Thoracic aorta (tissue), 2 donors: Measurements from ENCODE around the gene MX1. TPM values are rescaled to one million over a fixed set of nuclear protein-coding genes. Genes with fewer than 3 reads are reported as not detected.

ENCODE experiments used
- ATAC-seq: fragments of 150-250 bp; one replicate; pipeline ENCODE4 v1.8.0; 2017; ENCODE audit warnings: low read depth; ENCODE audit not compliant: insufficient number of reproducible peaks, low FRiP score
- DNase-seq: peaks from one replicate; pipeline ENCODE4 v3.0.0-alpha.2; 2020; ENCODE audit warnings: low spot score
- H3K27ac ChIP-seq, 2 donors: fragments of 200-600 bp; sonication (generic); 1 replicate in 1 of 2; 2 replicates in 1 of 2; pipeline ENCODE4 v1.5.1; 2016; ENCODE audit warnings: mild to moderate bottlenecking in 2 of 2, moderate library complexity in 2 of 2
- H3K27me3 ChIP-seq: fragments of 200-600 bp; sonication (generic); replicated peaks from 2 replicates; pipeline ENCODE4 v1.6.0; 2016; ENCODE audit warnings: mild to moderate bottlenecking; ENCODE audit not compliant: insufficient read depth
- H3K36me3 ChIP-seq: fragments of 200-600 bp; sonication (generic); one replicate; pipeline ENCODE4 v1.5.1; 2016
- H3K4me1 ChIP-seq, 2 donors: fragments of 200-600 bp; sonication (generic); 1 replicate in 1 of 2; 2 replicates in 1 of 2; pipeline versions ENCODE4 v1.5.1 to v1.6.0; 2016; ENCODE audit warnings: low read depth in 2 of 2, mild to moderate bottlenecking in 1 of 2; ENCODE audit not compliant: control insufficient read depth in 1 of 2
- H3K4me3 ChIP-seq: fragments of 200-600 bp; sonication (generic); 2 replicates; pipeline ENCODE4 v1.5.1; 2016; ENCODE audit warnings: mild to moderate bottlenecking
- H3K9me3 ChIP-seq: fragments of 200-600 bp; sonication (generic); 2 replicates; pipeline ENCODE4 v1.5.1; 2016
- CTCF ChIP-seq: fragments of 200-600 bp; sonication (generic); IDR thresholded peaks from one replicate; pipeline ENCODE4 v1.5.1; 2019; ENCODE audit warnings: antibody characterized with exemption
- total RNA-seq, 2 donors: library from RNA; depleted of rRNA; stranded (reverse); fragments of >200 nt; gene quantifications; one replicate each; pipeline versions ENCODE4 v1.1.0 to v1.2.3, GENCODE V29; 2016

MX1 gene
- total RNA-seq, 2 donors from 2014 or later, result 60.0 to 79.9 TPM

- no peak for TF ChIP-seq CTCF
- no peaks in the 10 kb centered on the region for H3K27me3 ChIP-seq
- no peak overlapping the region for H3K27ac ChIP-seq
- H3K36me3 ChIP-seq, result peaks cover 54% of the 10 kb centered on the region
- no peaks in the 10 kb centered on the region for H3K4me1 ChIP-seq
- H3K4me3 ChIP-seq, result no peak overlapping the region
- ATAC-seq, result no peak
- DNase-seq, result no peak
- H3K9me3 ChIP-seq, result no peaks in the 10 kb centered on the region
These were observed 21.3 kb downstream of the MX1 start for GRCh38 chr21:41447356-41447755.

DNA sequence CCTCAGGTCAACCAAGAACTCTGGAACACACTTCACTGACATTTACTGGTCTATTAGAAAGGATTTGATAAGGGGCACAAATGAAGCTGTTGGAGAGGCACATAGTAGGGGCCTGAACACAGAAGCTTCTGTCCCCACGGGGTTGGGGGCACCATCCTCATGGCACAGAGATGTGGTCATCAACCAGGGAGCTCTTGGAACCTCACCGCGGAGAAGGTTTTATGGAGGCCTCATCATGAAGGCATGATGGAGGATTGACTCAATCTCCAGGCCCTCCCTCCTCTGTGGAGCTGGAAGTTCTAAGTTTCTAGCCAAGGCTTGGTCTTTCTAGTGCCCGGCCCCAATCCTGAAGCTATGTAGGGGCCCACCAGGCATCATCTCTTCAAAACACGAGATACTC is 23.6 kb downstream of the MX1 start:
- Histone ChIP-seq H3K36me3 (peaks cover 58% of the 10 kb centered on the region), H3K27me3 (no peaks in the 10 kb centered on the region), H3K4me1 (no peaks in the 10 kb centered on the region), H3K9me3 (no peaks in the 10 kb centered on the region), H3K27ac (no peak overlapping the region), H3K4me3 (no peak overlapping the region)
- no peak for TF ChIP-seq CTCF
- DNase-seq (no peak), ATAC-seq (no peak)

GRCh38 chr21:41451753-41452676 is 26.0 kb downstream of the MX1 start:
- H3K36me3 ChIP-seq, result peaks cover 54% of the 10 kb centered on the region
- no peak overlapping the region for H3K4me3 ChIP-seq
- TF ChIP-seq CTCF, result no peak
- DNase-seq, result no peak
- H3K4me1 ChIP-seq, result no peaks in the 10 kb centered on the region
- H3K27ac ChIP-seq, result no peak overlapping the region
- ATAC-seq, result no peak
- H3K9me3 ChIP-seq, result no peaks in the 10 kb centered on the region
- no peaks in the 10 kb centered on the region for H3K27me3 ChIP-seq

DNA sequence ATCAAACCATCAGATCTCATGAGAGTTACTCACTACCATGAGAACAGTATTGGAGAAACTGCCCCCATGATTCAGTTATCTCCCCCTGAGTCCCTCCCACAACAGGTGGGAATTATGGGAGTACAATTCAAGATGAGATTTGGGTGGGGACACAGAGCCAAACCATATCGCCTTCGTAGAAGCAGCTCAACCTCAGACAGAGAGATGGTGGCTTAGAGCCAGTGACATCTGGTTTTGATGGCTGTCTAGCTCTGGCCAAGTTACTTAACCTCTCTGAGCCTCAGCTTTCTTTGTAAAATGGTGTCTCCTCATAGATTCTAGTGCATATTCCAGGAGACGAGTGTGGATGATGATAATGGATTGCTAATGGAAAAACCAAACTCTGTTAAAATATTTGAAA is 27.2 kb downstream of the MX1 start:
- peaks cover 55% of the 10 kb centered on the region for H3K36me3 ChIP-seq

More for the DNA sequence above, 27.2 kb downstream of the MX1 start:
- no peaks in the 10 kb centered on the region for H3K27me3 ChIP-seq
- H3K9me3 ChIP-seq, result no peaks in the 10 kb centered on the region
- TF ChIP-seq CTCF, result no peak
- no peak for ATAC-seq
- DNase-seq, result no peak
- no peak overlapping the region for H3K4me3 ChIP-seq
- H3K27ac ChIP-seq, result no peak overlapping the region
- H3K4me1 ChIP-seq, result no peaks in the 10 kb centered on the region
